Measurements from ENCODE around the gene ALDH16A1.

The ALDH16A1 gene

GRCh38 chr19:49515767-49516166, 62.7 kb downstream of the ALDH16A1 start:
- Histone ChIP-seq H3K27ac (ENCODE audit: low read depth, low read length) (no peak overlapping the region), H3K4me1 (ENCODE audit: control insufficient read depth, low read length) (peaks cover 31% of the 10 kb centered on the region), H3K79me2 (ENCODE audit: control insufficient read depth, low read length) (no peaks in the 10 kb centered on the region), H3K9me3 (ENCODE audit: control insufficient read depth, insufficient read depth, low read length) (no peaks in the 10 kb centered on the region), H3K9me2 (replicated peaks; ENCODE audit: control insufficient read depth, low read length) (no peaks in the 10 kb centered on the region), H4K20me1 (ENCODE audit: control insufficient read depth, insufficient read depth, low read depth, low read length) (no peaks in the 10 kb centered on the region), H3K27me3 (ENCODE audit: control insufficient read depth, low read length) (peaks cover 11% of the 10 kb centered on the region; the same call in 1 of the 2 replicates), H3K36me3 (ENCODE audit: control insufficient read depth, low read length) (no peaks in the 10 kb centered on the region), H3F3A (ENCODE audit: control insufficient read depth, insufficient read depth) (peaks cover 13% of the 10 kb centered on the region), H3K4me3 (ENCODE audit: low read length) (no peak overlapping the region), H3K4me2 (ENCODE audit: low read length) (no peak overlapping the region)
- TF ChIP-seq EZH2phosphoT487 (IDR thresholded peaks at IDR 0.05; ENCODE audit: borderline replicate concordance, low read length) = no peak
- no peak for TF ChIP-seq CTCF (IDR thresholded peaks at IDR 0.05; ENCODE audit: low read depth, low read length, poor library complexity, severe bottlenecking)

DNA sequence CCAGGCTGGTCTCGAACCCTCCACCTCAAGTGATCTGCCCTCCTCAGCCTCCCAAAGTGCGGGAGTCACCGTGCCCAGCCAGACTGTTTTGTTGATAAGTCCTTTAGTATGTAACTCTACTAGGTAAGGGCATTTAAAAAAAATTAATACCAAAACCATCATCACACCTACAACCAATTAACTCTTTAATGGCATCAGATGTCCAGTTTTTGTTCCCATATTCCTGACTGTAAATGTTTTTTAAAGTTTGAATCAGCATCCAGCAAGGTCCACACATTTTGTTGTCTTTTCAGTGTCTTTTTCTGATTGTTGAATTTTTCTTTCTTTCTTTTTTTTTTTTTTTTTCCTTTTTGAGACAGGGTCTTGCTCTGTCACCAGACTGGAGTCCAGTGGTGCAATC, 65.0 kb downstream of the ALDH16A1 start:
- Histone ChIP-seq H3K9me2 (replicated peaks; ENCODE audit: control insufficient read depth, low read length) (no peaks in the 10 kb centered on the region), H3K27ac (ENCODE audit: low read depth, low read length) (no peak overlapping the region), H3K4me1 (ENCODE audit: control insufficient read depth, low read length) (peaks cover 14% of the 10 kb centered on the region), H3K9me3 (ENCODE audit: control insufficient read depth, insufficient read depth, low read length) (no peaks in the 10 kb centered on the region), H3F3A (ENCODE audit: control insufficient read depth, insufficient read depth) (peaks cover 3% of the 10 kb centered on the region), H3K79me2 (ENCODE audit: control insufficient read depth, low read length) (no peaks in the 10 kb centered on the region), H3K4me3 (ENCODE audit: low read length) (no peak overlapping the region), H4K20me1 (ENCODE audit: control insufficient read depth, insufficient read depth, low read depth, low read length) (no peaks in the 10 kb centered on the region), H3K4me2 (ENCODE audit: low read length) (no peak overlapping the region), H3K36me3 (ENCODE audit: control insufficient read depth, low read length) (no peaks in the 10 kb centered on the region), H3K27me3 (ENCODE audit: control insufficient read depth, low read length) (0 out of 2 replicates have a peak, but pooled peaks cover 5% of the 10 kb centered on the region)
- TF ChIP-seq CTCF (IDR thresholded peaks at IDR 0.05; ENCODE audit: low read depth, low read length, poor library complexity, severe bottlenecking) (no peak), EZH2phosphoT487 (IDR thresholded peaks at IDR 0.05; ENCODE audit: borderline replicate concordance, low read length) (no peak)

All from DOHH2 (cell line).